Measurements from ENCODE around the gene LYST.
A peak's percentile ranks its signal among the peaks of the same experiment; 100 is the strongest.

DNA sequence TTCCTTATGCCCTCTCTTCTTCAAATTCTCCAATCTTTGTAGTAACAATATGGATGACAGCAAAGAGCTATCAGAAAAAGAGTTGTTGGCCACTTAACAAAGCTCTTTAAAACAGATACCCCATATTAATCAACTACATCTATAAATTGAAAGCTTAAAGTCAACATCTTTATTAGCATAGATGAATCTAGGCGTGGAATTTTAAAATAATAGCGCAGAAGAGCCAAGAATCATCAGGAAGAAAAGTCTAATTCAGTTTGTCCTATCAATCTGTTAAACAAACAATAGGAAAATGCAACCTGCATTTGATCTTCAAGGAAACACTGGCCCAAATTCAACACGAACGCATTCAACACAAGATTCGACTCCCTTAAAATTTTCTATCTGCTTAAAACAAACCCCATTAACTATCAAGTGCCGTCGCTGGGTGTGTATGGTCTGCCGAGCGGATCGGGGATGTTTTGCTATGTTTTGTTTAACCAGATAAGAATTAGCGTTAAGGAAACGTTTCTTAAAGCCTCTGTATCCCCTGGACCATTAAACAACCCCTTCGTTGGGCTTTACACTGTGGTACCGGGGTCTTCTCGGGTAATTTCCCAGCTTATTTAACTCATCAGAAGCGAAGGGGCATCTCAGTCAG lies 1.0 kb downstream of the LYST start:
- TF ChIP-seq, protein P1, sequence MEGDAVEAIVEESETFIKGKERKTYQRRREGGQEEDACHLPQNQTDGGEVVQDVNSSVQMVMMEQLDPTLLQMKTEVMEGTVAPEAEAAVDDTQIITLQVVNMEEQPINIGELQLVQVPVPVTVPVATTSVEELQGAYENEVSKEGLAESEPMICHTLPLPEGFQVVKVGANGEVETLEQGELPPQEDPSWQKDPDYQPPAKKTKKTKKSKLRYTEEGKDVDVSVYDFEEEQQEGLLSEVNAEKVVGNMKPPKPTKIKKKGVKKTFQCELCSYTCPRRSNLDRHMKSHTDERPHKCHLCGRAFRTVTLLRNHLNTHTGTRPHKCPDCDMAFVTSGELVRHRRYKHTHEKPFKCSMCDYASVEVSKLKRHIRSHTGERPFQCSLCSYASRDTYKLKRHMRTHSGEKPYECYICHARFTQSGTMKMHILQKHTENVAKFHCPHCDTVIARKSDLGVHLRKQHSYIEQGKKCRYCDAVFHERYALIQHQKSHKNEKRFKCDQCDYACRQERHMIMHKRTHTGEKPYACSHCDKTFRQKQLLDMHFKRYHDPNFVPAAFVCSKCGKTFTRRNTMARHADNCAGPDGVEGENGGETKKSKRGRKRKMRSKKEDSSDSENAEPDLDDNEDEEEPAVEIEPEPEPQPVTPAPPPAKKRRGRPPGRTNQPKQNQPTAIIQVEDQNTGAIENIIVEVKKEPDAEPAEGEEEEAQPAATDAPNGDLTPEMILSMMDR (IDR thresholded peaks at IDR 0.05) = peak in 2 of 6 experiments; percentile 23 to 28
- no peak for TF ChIP-seq POLR2A (IDR thresholded peaks at IDR 0.05)
